Activated CD4-positive, CD25-positive, alpha-beta regulatory T cell treated with anti-CD3 and anti-CD28 coated beads, Interleukin-2, amount 50 U/mL, for 24 hours (primary cell): ENCODE data around the gene GPM6B.

ENCODE experiments used
- ATAC-seq, 2 donors: fragments of 150-1000 bp; cut with Tn5 transposase; one replicate each; pipeline ENCODE4 v1.10.0; 2021; ENCODE audit warnings: mild to moderate bottlenecking in 1 of 2, moderate library complexity in 1 of 2

The GPM6B gene

GRCh38 chrX:13721819-13722519 lies 94.9 kb downstream of the GPM6B start:
- ATAC-seq = no peak

GRCh38 chrX:13721371-13721770 lies 95.5 kb downstream of the GPM6B start:
- ATAC-seq = no peak
